PC-9 (cell line): ENCODE results near the gene C20orf204. TPM values are rescaled to one million over a fixed set of nuclear protein-coding genes. Genes with fewer than 3 reads are reported as not detected.

Experiments used
- BruUV-seq: library from RNA; stranded (reverse); fragments of 400-500 nt; replicated peaks from 2 replicates; lab custom pipeline; 2021; lab: Mats Ljungman, UMichigan
- CTCF ChIA-PET: fragments of 300-600 bp; sonication (Branson Sonifier 250); formaldehyde crosslinking; loops from one replicate; lab custom pipeline; 2022; ENCODE audit warnings: antibody characterized with exemption; lab: Charles Lee
- POLR2A ChIA-PET: fragments of 300-600 bp; sonication (Branson Sonifier 250); formaldehyde crosslinking; loops from one replicate; lab custom pipeline; 2022; ENCODE audit warnings: antibody characterized with exemption; ENCODE audit not compliant: unreplicated experiment; lab: Charles Lee
- DNase-seq, 2 experiments: peaks; one replicate each; pipeline versions ENCODE4 v3.0.0 to v3.0.0-alpha.2; 2015 to 2022; ENCODE audit warnings: mixed read lengths in 1 of 2
- H2AFZ ChIP-seq: fragments of 200-600 bp; sonication (generic); 2 replicates; pipeline ENCODE4 v1.8.1; 2017; ENCODE audit warnings: antibody characterized with exemption
- H3F3A ChIP-seq: fragments of 200-600 bp; sonication (generic); 2 replicates; pipeline ENCODE4 v1.8.1; 2017; ENCODE audit warnings: antibody characterized with exemption, mild to moderate bottlenecking, low read depth; ENCODE audit not compliant: insufficient read depth
- H3K27ac ChIP-seq: fragments of 200-600 bp; sonication (generic); 2 replicates; pipeline ENCODE4 v1.6.1; 2016; ENCODE audit warnings: mixed run types
- H3K27me3 ChIP-seq: fragments of 200-600 bp; sonication (generic); 2 replicates; pipeline ENCODE4 v1.6.1; 2016; ENCODE audit warnings: low read depth, mixed run types; ENCODE audit not compliant: insufficient read depth
- H3K36me3 ChIP-seq: fragments of 200-600 bp; sonication (generic); 2 replicates; pipeline ENCODE4 v1.6.1; 2016; ENCODE audit warnings: low read depth, mixed run types
- H3K4me1 ChIP-seq: fragments of 200-600 bp; sonication (generic); replicated peaks from 2 replicates; pipeline ENCODE4 v1.6.1; 2016; ENCODE audit warnings: mixed run types; ENCODE audit not compliant: insufficient read depth
- H3K4me2 ChIP-seq: fragments of 200-600 bp; sonication (generic); 2 replicates; pipeline ENCODE4 v1.6.1; 2017; ENCODE audit warnings: mixed run types
- H3K4me3 ChIP-seq: fragments of 200-600 bp; sonication (generic); 2 replicates; pipeline ENCODE4 v1.6.1; 2016; ENCODE audit warnings: mixed run types
- H3K79me2 ChIP-seq: fragments of 200-600 bp; sonication (generic); 2 replicates; pipeline ENCODE4 v1.6.1; 2017; ENCODE audit warnings: low read depth, mixed run types
- H3K9me2 ChIP-seq: fragments of 200-600 bp; sonication (generic); 2 replicates; pipeline ENCODE4 v1.8.1; 2017; ENCODE audit warnings: mild to moderate bottlenecking; ENCODE audit not compliant: insufficient read depth
- H3K9me3 ChIP-seq: fragments of 200-600 bp; sonication (generic); 2 replicates; pipeline ENCODE4 v1.8.1; 2016; ENCODE audit warnings: low read depth; ENCODE audit not compliant: insufficient read depth
- H4K20me1 ChIP-seq: fragments of 200-600 bp; sonication (generic); 2 replicates; pipeline ENCODE4 v1.8.1; 2017; ENCODE audit not compliant: insufficient read depth
- CTCF ChIP-seq: fragments of 200-600 bp; sonication (generic); conservative IDR thresholded peaks from 2 replicates; pipeline ENCODE4 v1.6.1; 2017; ENCODE audit warnings: mixed run types, antibody characterized with exemption, mild to moderate bottlenecking, moderate library complexity
- EZH2 ChIP-seq: fragments of 200-600 bp; sonication (generic); IDR thresholded peaks from 2 replicates; pipeline ENCODE4 v1.8.0; 2017; ENCODE audit warnings: antibody characterized with exemption, low read depth
- intact Hi-C: fragments of 100-400 bp; cut with micrococcal nuclease; formaldehyde crosslinking; loops from one replicate; pipeline ENCODE4 v1.10.0; 2022; ENCODE audit not compliant: unreplicated experiment
- total RNA-seq: library from RNA; stranded (reverse); gene quantifications from 2 replicates; pipeline ENCODE4 v1.2.3, GENCODE V29; 2021

C20orf204 gene
- total RNA-seq, 1 experiment from 2014 or later, result 3.8 TPM

GRCh38 chr20:64052987-64053840, 17.2 kb downstream of the C20orf204 start:
- H3K9me2 ChIP-seq, result no peaks in the 10 kb centered on the region

DNA sequence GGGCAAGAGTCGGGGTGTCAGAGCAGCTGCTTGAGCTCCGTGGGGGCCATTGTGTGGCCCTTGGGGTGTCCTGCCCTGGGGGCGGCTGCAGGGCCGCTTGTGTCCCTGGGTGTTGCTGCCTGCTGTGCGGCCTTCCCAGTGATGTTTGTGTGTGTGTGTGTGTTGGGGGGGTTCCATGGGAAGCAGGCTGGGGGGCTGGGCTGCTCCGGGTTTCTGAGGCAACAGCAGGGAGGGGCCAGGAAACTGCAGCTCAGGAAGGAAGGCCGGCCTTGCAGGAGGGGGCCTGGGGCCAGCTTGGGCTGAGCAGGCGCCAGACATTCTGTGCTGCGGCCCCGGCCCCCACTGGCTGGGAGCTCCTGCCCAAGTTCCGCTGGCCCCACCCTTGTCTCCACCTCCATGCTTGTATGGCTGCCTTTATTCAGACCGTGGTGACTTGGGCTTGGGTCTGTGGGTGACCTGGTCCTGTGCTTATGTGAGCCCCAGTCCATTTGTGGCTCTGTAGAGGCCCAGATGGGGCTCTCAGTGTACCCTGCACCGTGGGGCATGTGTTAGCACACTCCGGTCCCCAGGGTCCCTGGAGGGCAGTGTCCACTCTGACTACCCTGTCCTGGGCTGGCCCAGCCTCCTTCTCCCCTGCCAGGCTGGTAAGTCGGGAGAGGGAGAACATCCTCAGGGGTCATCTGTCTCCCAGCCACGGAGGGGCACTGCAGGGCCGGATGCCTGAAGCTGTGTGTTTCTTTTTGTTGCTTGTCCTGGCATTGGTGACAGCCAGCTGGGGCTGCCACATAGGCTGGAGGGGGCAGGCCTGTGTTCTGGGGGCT, 18.1 kb downstream of the C20orf204 start:
- Histone ChIP-seq H3K79me2 (no peaks in the 10 kb centered on the region), H3K27ac (no peak overlapping the region), H3K36me3 (no peaks in the 10 kb centered on the region), H2AFZ (no peak overlapping the region), H3K27me3 (peaks cover 29% of the 10 kb centered on the region), H3K4me3 (no peak overlapping the region), H3F3A (peaks cover 15% of the 10 kb centered on the region; the same call in 1 of the 2 replicates), H3K9me2 (no peaks in the 10 kb centered on the region), H3K4me2 (no peak overlapping the region), H4K20me1 (no peaks in the 10 kb centered on the region), H3K4me1 (peaks cover 14% of the 10 kb centered on the region), H3K9me3 (no peaks in the 10 kb centered on the region)
- intact Hi-C loops, result loop anchor here (1.0 kb wide), 1 partner anchor 15 kb away; no protein-coding TSS in a partner anchor
- ChIA-PET POLR2A (no interaction called here), CTCF (interaction anchor here (0.6 to 1.7 kb wide), 3 partner anchors 15 to 70 kb away, joined by 4 to 12 read pairs (median 6); no protein-coding TSS in a partner anchor)
- peak in 1 of 2 experiments; percentile 33 for DNase-seq
- TF ChIP-seq CTCF, result peak; percentile 33; the same call in 1 of the 2 replicates
- no peak for TF ChIP-seq EZH2
- BruUV-seq, result no TSS peak

More at GRCh38 chr20:64052987-64053840, 17.2 kb downstream of the C20orf204 start:
- Histone ChIP-seq H3K27me3 (peaks cover 29% of the 10 kb centered on the region), H3K79me2 (no peaks in the 10 kb centered on the region), H3K27ac (no peak overlapping the region), H3K4me2 (no peak overlapping the region), H4K20me1 (no peaks in the 10 kb centered on the region), H3F3A (peaks cover 15% of the 10 kb centered on the region; the same call in 1 of the 2 replicates), H3K36me3 (no peaks in the 10 kb centered on the region), H3K9me3 (no peaks in the 10 kb centered on the region), H2AFZ (no peak overlapping the region), H3K4me3 (no peak overlapping the region), H3K4me1 (peaks cover 11% of the 10 kb centered on the region)
- no TSS peak for BruUV-seq
- CTCF ChIA-PET, result interaction anchor here (0.6 to 1.7 kb wide), 2 partner anchors 14 to 71 kb away, joined by 4 to 6 read pairs; no protein-coding TSS in a partner anchor
- POLR2A ChIA-PET, result interaction anchor here (0.6 kb wide), 1 partner anchor 520 kb away, joined by 8 read pairs; no protein-coding TSS in a partner anchor
- DNase-seq, result no peak
- intact Hi-C loops, result no loop called here
- TF ChIP-seq CTCF (no peak), EZH2 (no peak)

GRCh38 chr20:64055396-64055892, 19.5 kb downstream of the C20orf204 start:
- intact Hi-C loops, result loop anchor here (5.0 kb wide), 2 partner anchors 518 to 618 kb away; partner anchors contain the start of gene PTK6

More at GRCh38 chr20:64055396-64055892, 19.5 kb downstream of the C20orf204 start:
- no peak overlapping the region for H3K4me3 ChIP-seq
- no peak overlapping the region for H3K4me2 ChIP-seq
- no peak for DNase-seq
- peaks cover 25% of the 10 kb centered on the region; the same call in 1 of the 2 replicates for H3F3A ChIP-seq
- peaks cover 21% of the 10 kb centered on the region for H3K27me3 ChIP-seq
- H4K20me1 ChIP-seq, result no peaks in the 10 kb centered on the region
- no peaks in the 10 kb centered on the region for H3K79me2 ChIP-seq
- TF ChIP-seq EZH2 (no peak), CTCF (no peak)
- no peaks in the 10 kb centered on the region for H3K36me3 ChIP-seq
- BruUV-seq, result no TSS peak
- no peaks in the 10 kb centered on the region for H3K9me2 ChIP-seq
- no peak overlapping the region for H2AFZ ChIP-seq
- H3K27ac ChIP-seq, result no peak overlapping the region
- ChIA-PET CTCF (no interaction called here), POLR2A (no interaction called here)
- H3K9me3 ChIP-seq, result no peaks in the 10 kb centered on the region
- H3K4me1 ChIP-seq, result peaks cover 14% of the 10 kb centered on the region
